Sciatic nerve (tissue), 2 donors: ENCODE measurements around the gene KANSL1L. TPM values are rescaled to one million over a fixed set of nuclear protein-coding genes. Genes with fewer than 3 reads are reported as not detected.
"Not testable (repeated sequence)": the region's sequence is repeated elsewhere in the genome, so short reads cannot be mapped to it uniquely, and the experiment has no call there.

Experiments
- ATAC-seq: fragments of 200-7000 bp; cut with Tn5 transposase; one replicate; pipeline ENCODE4 v1.9.1; 2020; ENCODE audit warnings: mild to moderate bottlenecking, moderate library complexity
- DNase-seq: peaks from one replicate; pipeline ENCODE4 v3.0.0-alpha.2; 2020; ENCODE audit warnings: low spot score
- intact Hi-C: fragments of 100-400 bp; cut with DNase I; formaldehyde crosslinking; loops from one replicate; pipeline ENCODE4 v1.14.2; 2022
- total RNA-seq: library from RNA; stranded (reverse); fragmentation: NEBNext Ultra II Directional; extraction: Animal tissue kit (Norgen Biotek cat#: 25700); gene quantifications from one replicate; pipeline ENCODE4 v1.2.1, GENCODE V29; 2021
- donor health status: DM: no; HTN: no; CAD: no.
- donor health status: DM: no; HTN: no; CAD: no.

The KANSL1L gene
- total RNA-seq, 1 donor from 2014 or later = 55.9 TPM

GRCh38 chr2:210180477-210180876 lies 9.3 kb upstream of the KANSL1L start:
- intact Hi-C loops = no loop called here
- DNase-seq = no peak
- no peak for ATAC-seq

GRCh38 chr2:210179351-210179990 lies 8.3 kb upstream of the KANSL1L start:
- no peak for DNase-seq
- ATAC-seq = no peak
- intact Hi-C loops = no loop called here

- intact Hi-C loops = no loop called here
- ATAC-seq = no peak
- DNase-seq = no peak
Observed at GRCh38 chr2:210177769-210178168, 6.6 kb upstream of the KANSL1L start.

- ATAC-seq, intact Hi-C loops, DNase-seq: not testable (repeated sequence)
Observed at GRCh38 chr2:210177115-210177514, 5.9 kb upstream of the KANSL1L start.

- no peak for ATAC-seq
- DNase-seq = no peak
- intact Hi-C loops = no loop called here
Observed at GRCh38 chr2:210174086-210174485, 2.9 kb upstream of the KANSL1L start.

GRCh38 chr2:210172219-210172575 lies 988 bp upstream of the KANSL1L start:
- DNase-seq (no peak), ATAC-seq (no peak)
- intact Hi-C loops = no loop called here

GRCh38 chr2:210170446-210171303 lies 534 bp downstream of the KANSL1L start:
- ATAC-seq = peak; percentile 95

GRCh38 chr2:210170196-210170445 lies 1.1 kb downstream of the KANSL1L start:
- intact Hi-C loops = no loop called here
- ATAC-seq (no peak), DNase-seq (no peak)

More at GRCh38 chr2:210170446-210171303, 534 bp downstream of the KANSL1L start:
- intact Hi-C loops = no loop called here
- DNase-seq = peak; percentile 99

GRCh38 chr2:210169516-210170195 lies 1.6 kb downstream of the KANSL1L start:
- intact Hi-C loops = no loop called here
- peak; percentile 33 for ATAC-seq
- no peak for DNase-seq

GRCh38 chr2:210167227-210167626 lies 4.0 kb downstream of the KANSL1L start:
- ATAC-seq (no peak), DNase-seq (no peak)
- intact Hi-C loops = no loop called here

- ATAC-seq = no peak
- DNase-seq = no peak
- intact Hi-C loops = no loop called here
Observed at GRCh38 chr2:210162466-210163124, 8.6 kb downstream of the KANSL1L start.

GRCh38 chr2:210159059-210159458 lies 12.2 kb downstream of the KANSL1L start:
- no peak for ATAC-seq
- no peak for DNase-seq
- intact Hi-C loops = no loop called here

GRCh38 chr2:210158236-210158635 lies 13.0 kb downstream of the KANSL1L start:
- DNase-seq (no peak), ATAC-seq (no peak)
- intact Hi-C loops = no loop called here

- ATAC-seq (no peak), DNase-seq (no peak)
- intact Hi-C loops = no loop called here
Observed at GRCh38 chr2:210157526-210157925, 13.7 kb downstream of the KANSL1L start.

GRCh38 chr2:210147614-210148013 lies 23.6 kb downstream of the KANSL1L start:
- intact Hi-C loops = no loop called here
- no peak for ATAC-seq
- no peak for DNase-seq

- no peak for DNase-seq
- intact Hi-C loops = no loop called here
- no peak for ATAC-seq
Observed at GRCh38 chr2:210132239-210132638, 39.0 kb downstream of the KANSL1L start.

GRCh38 chr2:210128961-210129360 lies 42.2 kb downstream of the KANSL1L start:
- DNase-seq (no peak), ATAC-seq (no peak)
- intact Hi-C loops = no loop called here

- DNase-seq (no peak), ATAC-seq (no peak)
- intact Hi-C loops = no loop called here
Observed at GRCh38 chr2:210113614-210114235, 57.5 kb downstream of the KANSL1L start.

- DNase-seq = no peak
- no peak for ATAC-seq
- intact Hi-C loops = no loop called here
Observed at GRCh38 chr2:210112871-210113270, 58.3 kb downstream of the KANSL1L start.
